Right lobe of liver (tissue), 4 donors: ENCODE data around the gene MRPS15.

ENCODE experiments used
- CTCF ChIP-seq, 4 donors: fragments of 200-600 bp in 3 of 4; fragments of 450-650 bp in 1 of 4; IDR thresholded peaks; one replicate each; pipeline versions ENCODE4 v1.5.1 to v1.8.0; 2016 to 2022; ENCODE audit warnings: antibody characterized with exemption in 4 of 4, mild to moderate bottlenecking in 2 of 4
- POLR2A ChIP-seq: fragments of 450-650 bp; IDR thresholded peaks from one replicate; pipeline ENCODE4 v1.6.1; 2017; ENCODE audit warnings: antibody characterized with exemption, mild to moderate bottlenecking
- donor health status: DM: no; HTN: no; CAD: no.
- donor health status: DM: no; HTN: no; CAD: no.
- donor health status: DM: no; HTN: yes; CAD: no.

- TF ChIP-seq CTCF (IDR thresholded peaks at IDR 0.05): no peak
- no peak for TF ChIP-seq POLR2A
These were observed 10.4 kb downstream of the MRPS15 start for GRCh38 chr1:36453600-36454388.
